ENCODE results near the gene LAMC2.

The LAMC2 gene

DNA sequence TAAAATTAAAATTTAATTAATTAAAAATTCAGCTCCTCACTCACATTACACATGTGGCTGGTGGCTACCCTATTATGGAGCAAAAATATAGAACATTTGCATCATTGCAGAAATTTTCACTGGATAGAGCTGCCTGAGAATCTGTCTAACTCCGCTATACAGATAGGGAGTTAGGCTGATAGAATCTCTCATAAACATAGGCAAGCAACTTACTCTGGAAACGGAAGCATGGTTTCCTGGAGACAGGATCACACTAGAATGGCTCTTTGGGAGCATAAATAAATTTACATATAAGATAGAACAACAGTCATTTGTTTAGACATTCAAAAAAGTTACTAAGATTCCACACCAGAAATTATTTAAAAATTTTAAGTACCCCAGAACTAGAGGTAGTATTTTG lies 12.2 kb upstream of the LAMC2 start:
- DNase-seq (ENCODE audit: low read depth): no peak

DNA sequence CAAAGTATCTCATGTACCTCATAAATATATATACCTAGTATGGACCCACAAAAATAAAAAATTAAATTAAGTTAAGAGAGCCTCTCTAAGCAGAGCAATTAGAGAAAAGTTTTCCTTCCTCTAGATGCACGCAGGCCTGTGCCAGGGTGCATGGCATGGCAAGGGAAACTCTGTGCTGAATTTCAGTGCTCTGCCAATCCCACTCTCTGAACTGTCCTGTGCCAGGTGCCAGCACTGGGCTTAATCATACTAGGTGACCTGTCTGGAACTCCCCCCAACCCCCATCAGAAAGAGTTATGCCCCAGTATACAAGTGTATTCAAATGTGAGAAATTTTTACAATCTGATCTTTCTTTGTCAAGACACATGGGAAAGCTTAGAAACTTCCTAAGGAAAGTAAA lies 10.4 kb upstream of the LAMC2 start:
- no peak for DNase-seq (ENCODE audit: low read depth)

- DNase-seq (ENCODE audit: low read depth): no peak
Observed at GRCh38 chr1:183178545-183178944, 7.5 kb upstream of the LAMC2 start.

GRCh38 chr1:183179033-183179432 lies 7.0 kb upstream of the LAMC2 start:
- DNase-seq (ENCODE audit: low read depth): no peak

- DNase-seq (ENCODE audit: low read depth): no peak
Observed at GRCh38 chr1:183180218-183180617, 5.8 kb upstream of the LAMC2 start.

DNA sequence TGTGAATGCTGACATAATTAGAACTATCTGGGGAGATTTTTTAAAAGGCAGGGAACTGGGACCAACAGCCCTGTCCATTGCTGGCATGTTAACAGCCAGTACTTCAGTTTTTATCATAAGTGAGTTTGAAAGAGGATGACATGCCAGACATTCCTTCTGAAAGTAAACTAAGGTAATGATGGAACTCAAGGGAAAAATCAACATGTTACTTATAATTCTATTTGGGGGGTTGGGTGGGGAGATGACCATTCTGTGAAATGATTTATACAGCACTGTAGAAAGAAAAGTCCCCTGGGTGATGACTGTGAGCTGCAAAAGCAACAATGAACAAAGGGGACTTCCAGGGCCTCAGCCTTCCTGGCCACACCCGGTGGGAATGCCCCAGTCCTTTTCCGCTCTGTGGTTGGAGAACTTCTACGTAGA lies 5.4 kb upstream of the LAMC2 start:
- DNase-seq (ENCODE audit: low read depth): no peak

GRCh38 chr1:183186841-183187240 lies 777 bp downstream of the LAMC2 start:
- DNase-seq (ENCODE audit: low read depth): no peak

- no peak for DNase-seq (ENCODE audit: low read depth)
Observed at GRCh38 chr1:183188240-183188639, 2.2 kb downstream of the LAMC2 start.

DNA sequence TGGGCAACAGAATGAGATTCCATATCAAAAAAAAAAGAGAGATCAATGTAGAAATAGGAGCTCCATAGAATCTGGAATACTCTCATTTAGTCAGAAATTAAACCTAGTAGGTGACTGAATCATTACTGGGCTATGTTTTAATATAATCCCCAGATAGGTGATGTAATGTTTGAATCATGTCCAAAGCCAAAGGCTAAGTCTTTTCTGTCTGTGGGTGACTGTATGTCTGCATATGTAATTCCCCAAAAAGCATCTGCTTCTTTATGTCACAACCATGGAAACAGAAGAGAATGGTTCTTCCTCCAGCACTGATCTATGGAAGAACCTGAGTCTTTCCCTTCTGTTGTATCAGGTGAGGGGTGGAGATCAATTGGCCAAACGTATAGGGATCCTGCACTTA lies 5.8 kb downstream of the LAMC2 start:
- no peak for DNase-seq (ENCODE audit: low read depth)

DNA sequence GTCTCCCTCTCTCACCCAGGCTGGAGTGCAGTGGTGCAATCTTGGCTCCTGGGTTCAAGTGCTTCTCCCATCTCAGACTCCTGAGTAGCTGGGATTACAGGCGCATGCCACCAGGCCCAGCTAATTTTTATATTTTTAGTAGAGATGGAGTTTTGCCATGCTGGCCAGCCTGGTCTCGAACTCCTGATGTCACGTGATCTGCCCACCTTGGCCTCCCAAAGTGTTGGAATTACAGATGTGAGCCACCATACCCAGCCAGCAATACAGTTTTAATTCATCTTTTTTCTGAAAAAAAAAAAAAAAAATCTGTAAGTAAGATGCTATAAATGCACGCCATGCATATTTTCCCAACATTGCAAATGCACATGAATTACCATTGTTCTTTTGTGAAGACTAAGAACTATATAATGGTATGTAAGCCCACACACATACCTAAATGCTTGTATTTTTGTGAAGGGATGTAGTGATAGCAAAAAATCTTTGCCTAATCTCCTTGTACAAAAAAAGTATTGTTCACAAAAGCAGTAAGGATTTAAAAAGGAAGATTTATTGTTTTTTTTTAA lies 8.0 kb downstream of the LAMC2 start:
- no peak for DNase-seq (ENCODE audit: low read depth)

DNA sequence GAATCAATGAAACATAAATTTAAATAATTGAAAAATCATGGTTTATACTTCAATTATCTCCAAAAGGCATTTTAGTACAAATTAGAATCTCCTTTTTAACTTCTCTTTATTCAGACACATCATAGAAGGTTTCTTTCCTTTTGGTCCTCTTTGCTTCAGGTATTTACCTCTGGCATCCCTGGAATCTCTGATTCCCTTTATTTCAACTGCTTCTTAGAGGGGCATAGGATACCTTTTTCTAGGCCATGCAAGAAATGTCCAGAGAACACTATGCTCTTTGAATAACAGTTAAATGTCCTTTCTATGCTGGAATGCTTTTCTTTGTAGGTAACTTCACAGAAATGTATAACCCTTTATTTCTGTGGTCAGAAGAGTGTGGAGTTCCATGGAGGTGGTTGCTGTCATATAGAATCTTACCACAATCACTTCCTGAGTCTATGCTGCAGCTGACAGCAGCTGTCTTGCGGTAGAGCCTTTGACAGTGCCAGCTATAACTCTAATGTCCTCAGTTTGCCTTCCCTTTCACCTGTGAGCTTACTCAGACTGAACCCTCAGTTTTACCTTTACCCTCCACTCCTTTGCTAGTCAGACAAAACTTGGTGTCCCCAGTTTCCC lies 8.6 kb downstream of the LAMC2 start:
- no peak for DNase-seq (ENCODE audit: low read depth)

DNA sequence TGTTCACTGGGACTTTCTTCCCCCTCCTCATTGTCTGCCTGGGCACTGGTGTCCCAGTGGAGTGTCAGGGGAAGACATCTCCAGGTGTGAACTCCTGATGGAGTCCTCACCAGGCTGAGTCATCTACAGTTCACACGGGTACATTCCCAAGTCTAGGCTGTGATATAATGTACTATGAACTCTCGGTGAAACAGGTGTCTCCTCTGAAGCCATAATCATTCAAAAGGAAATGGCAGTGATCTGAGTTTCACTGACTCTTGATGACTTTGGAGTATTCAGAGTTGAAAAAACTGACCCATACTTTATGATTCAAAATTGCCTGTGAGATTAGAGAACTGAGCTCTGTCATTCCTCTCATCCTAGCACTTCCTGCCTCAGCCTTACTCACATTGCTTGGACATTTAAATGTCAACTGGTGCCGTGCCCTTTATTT lies 9.1 kb downstream of the LAMC2 start:
- DNase-seq (ENCODE audit: low read depth): no peak

- DNase-seq (ENCODE audit: low read depth): no peak
Observed at GRCh38 chr1:183197762-183198161, 11.7 kb downstream of the LAMC2 start.

DNA sequence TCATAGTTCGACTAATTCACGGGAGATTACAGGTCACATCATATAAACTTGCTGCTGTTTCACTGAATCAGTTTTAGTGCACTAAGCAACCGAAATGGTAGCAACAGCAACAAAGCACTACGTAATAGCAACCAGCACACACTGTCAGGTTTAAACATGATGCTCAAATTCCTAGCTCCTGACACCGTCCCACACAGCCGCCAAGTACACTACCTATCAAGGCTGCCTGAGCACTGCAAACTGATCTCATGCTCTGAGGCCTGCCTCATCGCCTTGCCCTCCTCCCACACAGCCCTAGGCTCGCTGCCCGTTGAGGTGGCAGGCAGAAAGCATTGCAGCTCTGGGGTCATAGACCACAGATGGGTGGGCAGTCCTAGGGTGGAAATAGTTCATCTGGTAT lies 12.4 kb downstream of the LAMC2 start:
- no peak for DNase-seq (ENCODE audit: low read depth)

DNA sequence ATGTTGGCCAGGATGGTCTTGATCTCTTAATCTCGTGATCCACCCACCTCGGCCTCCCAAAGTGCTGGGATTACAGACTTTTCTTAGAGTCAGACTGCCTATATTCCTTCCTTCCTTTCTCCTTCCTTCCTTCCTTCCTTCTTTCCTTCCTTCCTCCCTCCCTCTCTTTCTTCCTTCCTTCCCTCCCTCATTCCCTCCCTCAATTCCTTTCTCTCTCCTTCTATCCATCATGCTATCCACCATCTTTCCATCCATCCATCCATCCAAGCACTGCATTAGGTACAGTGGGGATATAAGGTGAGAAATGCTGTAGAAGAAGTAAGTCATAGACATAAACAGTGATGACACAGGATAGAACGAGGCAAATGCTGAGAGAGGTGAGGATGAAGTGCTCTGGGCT lies 13.2 kb downstream of the LAMC2 start:
- no peak for DNase-seq (ENCODE audit: low read depth)

GRCh38 chr1:183200451-183200850 lies 14.4 kb downstream of the LAMC2 start:
- no peak for DNase-seq (ENCODE audit: low read depth)

GRCh38 chr1:183203094-183203493 lies 17.0 kb downstream of the LAMC2 start:
- DNase-seq (ENCODE audit: low read depth): no peak

- no peak for DNase-seq (ENCODE audit: low read depth)
Observed at GRCh38 chr1:183205196-183205781, 19.2 kb downstream of the LAMC2 start.

DNA sequence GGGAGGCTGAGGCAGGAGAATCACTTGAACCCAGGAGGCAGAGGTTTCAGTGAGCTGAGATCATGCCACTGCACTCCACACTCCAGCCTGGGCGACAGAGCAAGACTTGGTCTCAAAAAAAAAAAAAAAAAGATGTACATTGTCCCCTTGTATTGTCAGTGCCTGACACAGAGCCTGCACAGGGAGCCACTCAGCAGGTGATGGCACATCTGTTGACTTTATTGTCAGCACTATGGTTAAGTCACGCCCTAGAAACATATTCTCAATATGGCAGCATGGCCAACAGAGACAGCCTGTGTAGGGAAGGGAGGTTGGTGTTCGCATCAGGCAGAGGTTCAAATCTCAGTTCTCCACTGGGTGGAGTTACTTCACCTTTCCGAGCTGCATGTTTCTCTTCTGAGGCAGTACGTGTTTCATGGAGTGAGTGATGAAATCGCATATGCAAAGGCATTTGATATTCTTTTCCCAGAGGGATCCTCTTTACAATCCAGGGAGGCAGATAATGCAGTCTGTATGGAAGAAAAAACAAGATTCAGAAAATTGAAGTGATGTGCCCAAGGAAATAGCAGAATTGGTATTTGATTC lies 20.6 kb downstream of the LAMC2 start:
- DNase-seq (ENCODE audit: low read depth): no peak

GRCh38 chr1:183209533-183210158 lies 23.6 kb downstream of the LAMC2 start:
- no peak for DNase-seq (ENCODE audit: low read depth)

DNA sequence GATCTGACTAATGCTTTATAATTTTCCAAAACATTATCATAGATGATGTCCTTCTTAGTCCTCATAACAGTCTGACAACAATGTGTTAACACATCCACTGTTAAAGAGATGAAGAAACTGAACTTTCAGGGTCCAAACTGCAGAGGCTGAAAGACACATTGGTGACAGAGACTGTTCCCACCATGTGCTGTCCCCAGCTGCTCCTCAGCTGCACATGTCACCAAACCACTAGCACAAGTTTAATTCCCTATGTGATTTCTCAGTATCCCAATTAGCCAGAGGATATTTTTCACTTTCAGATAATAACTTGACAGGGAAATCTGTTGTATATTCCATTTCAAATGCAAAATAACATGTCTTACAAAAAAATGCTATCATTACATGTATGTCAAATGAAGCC lies 24.6 kb downstream of the LAMC2 start:
- no peak for DNase-seq (ENCODE audit: low read depth)

DNA sequence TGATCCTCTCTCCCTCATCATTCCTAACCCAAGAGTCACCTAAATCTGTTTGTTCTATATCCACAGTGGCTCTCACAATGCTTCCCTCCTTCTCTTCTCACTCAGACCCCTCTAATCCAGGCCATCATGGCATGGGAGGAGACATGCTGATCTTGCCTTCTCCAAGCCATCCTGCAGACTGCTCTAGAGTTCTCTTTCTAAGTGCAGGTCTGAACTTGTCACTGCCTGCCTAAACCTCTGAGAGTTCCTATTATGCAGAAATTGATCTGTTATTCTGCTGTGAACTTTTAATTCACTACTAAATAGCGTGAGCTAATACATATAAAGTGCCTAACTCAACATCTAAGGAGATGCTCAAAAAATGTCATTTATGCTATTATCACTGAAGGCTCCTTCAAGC lies 26.8 kb downstream of the LAMC2 start:
- no peak for DNase-seq (ENCODE audit: low read depth)

Data from stimulated activated CD8-positive, alpha-beta memory T cell treated with anti-CD3 and anti-CD28 coated beads, Interleukin-12 subunit alpha, Interleukin-12 subunit beta, amount 100 ng/mL, for 4 hours (primary cell).